ENCODE measurements around the gene HTRA2.

Gene HTRA2

GRCh38 chr2:74553892-74554819 lies 24.4 kb downstream of the HTRA2 start, which contains the start of the genes DOK1 and LOXL3:
DOK1 (plus strand) TSS chr2:74554720; CDS start chr2:74554755, 35 bp downstream.
LOXL3 (minus strand) TSS chr2:74553942; CDS start chr2:74552634, 1,308 bp downstream.
- Histone ChIP-seq H3K9me3 (ENCODE audit: severe bottlenecking) (no peaks in the 10 kb centered on the region), H3K27me3 (ENCODE audit: insufficient read depth, low read depth, severe bottlenecking) (no peaks in the 10 kb centered on the region), H3K36me3 (peaks cover 12% of the 10 kb centered on the region), H3K27ac (peak within 1 kb of the TSS; percentile 86), H3K4me3 (ENCODE audit: low read depth, low read length) (peak within 1 kb of the TSS; percentile 85)
- no peak for TF ChIP-seq CTCF (IDR thresholded peaks at IDR 0.05; ENCODE audit: low read depth, low read length)
- peak; percentile 95 for DNase-seq

- TF ChIP-seq CTCF (IDR thresholded peaks at IDR 0.05; ENCODE audit: low read depth, low read length), result 0 out of 2 replicates have a peak, but pooled peaks have one; percentile 0
- Histone ChIP-seq H3K4me3 (ENCODE audit: low read depth, low read length) (peak overlapping the region; percentile 85), H3K27ac (peak overlapping the region; percentile 86), H3K36me3 (peaks cover 10% of the 10 kb centered on the region), H3K27me3 (ENCODE audit: insufficient read depth, low read depth, severe bottlenecking) (no peaks in the 10 kb centered on the region), H3K9me3 (ENCODE audit: severe bottlenecking) (no peaks in the 10 kb centered on the region)
- peak; percentile 71 for DNase-seq
Observed at GRCh38 chr2:74554820-74555531, 25.2 kb downstream of the HTRA2 start.

DNA sequence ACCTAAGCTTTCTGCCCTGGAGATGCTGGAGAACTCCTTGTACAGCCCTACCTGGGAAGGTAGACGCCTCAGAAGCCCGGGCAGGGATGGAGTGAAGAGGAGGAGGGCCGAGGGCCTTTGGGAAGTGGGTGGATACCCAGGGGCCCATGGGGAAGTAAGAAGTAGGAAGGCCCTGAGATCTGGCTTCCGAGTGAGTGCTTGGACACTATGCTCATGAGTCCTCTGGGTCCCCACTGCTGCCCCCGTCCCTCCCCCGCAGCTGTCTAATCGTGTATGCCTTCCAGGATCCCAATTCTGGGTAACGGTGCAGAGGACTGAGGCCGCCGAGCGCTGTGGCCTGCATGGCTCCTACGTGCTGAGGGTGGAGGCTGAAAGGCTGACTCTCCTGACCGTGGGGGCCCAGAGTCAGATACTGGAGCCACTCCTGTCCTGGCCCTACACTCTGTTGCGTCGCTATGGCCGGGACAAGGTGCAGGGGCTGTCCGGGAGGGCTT lies 25.9 kb downstream of the HTRA2 start:
- Histone ChIP-seq H3K4me3 (ENCODE audit: low read depth, low read length) (peak overlapping the region; percentile 85), H3K9me3 (ENCODE audit: severe bottlenecking) (no peaks in the 10 kb centered on the region), H3K36me3 (peaks cover 10% of the 10 kb centered on the region; the same call in 1 of the 2 replicates), H3K27me3 (ENCODE audit: insufficient read depth, low read depth, severe bottlenecking) (no peaks in the 10 kb centered on the region), H3K27ac (no peak overlapping the region)
- no peak for DNase-seq
- no peak for TF ChIP-seq CTCF (IDR thresholded peaks at IDR 0.05; ENCODE audit: low read depth, low read length)

GRCh38 chr2:74556159-74556558 lies 26.4 kb downstream of the HTRA2 start:
- DNase-seq, result no peak
- Histone ChIP-seq H3K9me3 (ENCODE audit: severe bottlenecking) (no peaks in the 10 kb centered on the region), H3K27me3 (ENCODE audit: insufficient read depth, low read depth, severe bottlenecking) (no peaks in the 10 kb centered on the region), H3K27ac (no peak overlapping the region), H3K36me3 (peaks cover 9% of the 10 kb centered on the region; the same call in 1 of the 2 replicates), H3K4me3 (ENCODE audit: low read depth, low read length) (no peak overlapping the region)
- TF ChIP-seq CTCF (IDR thresholded peaks at IDR 0.05; ENCODE audit: low read depth, low read length), result no peak

GRCh38 chr2:74556831-74557370 lies 27.2 kb downstream of the HTRA2 start:
- DNase-seq, result no peak
- Histone ChIP-seq H3K27ac (no peak overlapping the region), H3K4me3 (ENCODE audit: low read depth, low read length) (no peak overlapping the region), H3K27me3 (ENCODE audit: insufficient read depth, low read depth, severe bottlenecking) (no peaks in the 10 kb centered on the region), H3K9me3 (ENCODE audit: severe bottlenecking) (no peaks in the 10 kb centered on the region), H3K36me3 (peaks cover 7% of the 10 kb centered on the region; the same call in 1 of the 2 replicates)
- TF ChIP-seq CTCF (IDR thresholded peaks at IDR 0.05; ENCODE audit: low read depth, low read length), result no peak
